ENCODE measurements around the gene LDHD.
A peak's percentile ranks its signal among the peaks of the same experiment; 100 is the strongest.
"Not testable (repeated sequence)": the region's sequence is repeated elsewhere in the genome, so short reads cannot be mapped to it uniquely, and the experiment has no call there.

The LDHD gene

DNA sequence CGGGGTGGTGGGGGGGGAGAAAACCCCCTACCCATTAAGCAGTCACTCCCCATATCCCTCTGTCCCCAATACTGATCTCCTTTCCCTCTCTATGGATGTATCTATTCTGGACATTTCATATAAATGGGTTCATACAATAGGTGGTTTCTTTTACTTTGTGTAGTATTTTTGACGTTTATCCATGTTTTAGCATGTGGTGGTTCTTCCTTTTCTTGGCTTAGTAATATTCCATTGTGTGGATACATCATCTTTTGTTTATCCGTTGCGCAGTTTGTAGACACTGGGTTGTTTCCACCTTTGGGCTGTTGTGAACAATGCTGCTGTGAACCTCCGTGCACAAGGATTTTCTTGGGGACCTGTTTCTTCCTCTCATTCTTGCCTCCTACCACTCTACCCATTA, 12.6 kb downstream of the LDHD start:
- DNase-seq, result no peak
- in situ Hi-C loops (cut with MboI; ENCODE audit: low pct_unique_long_range_greater_than_20kb, low sequenced_read_pairs), result no loop called here

- DNase-seq, result no peak
- in situ Hi-C loops (cut with MboI; ENCODE audit: low pct_unique_long_range_greater_than_20kb, low sequenced_read_pairs), result no loop called here
Observed at GRCh38 chr16:75102595-75102994, 14.0 kb downstream of the LDHD start.

DNA sequence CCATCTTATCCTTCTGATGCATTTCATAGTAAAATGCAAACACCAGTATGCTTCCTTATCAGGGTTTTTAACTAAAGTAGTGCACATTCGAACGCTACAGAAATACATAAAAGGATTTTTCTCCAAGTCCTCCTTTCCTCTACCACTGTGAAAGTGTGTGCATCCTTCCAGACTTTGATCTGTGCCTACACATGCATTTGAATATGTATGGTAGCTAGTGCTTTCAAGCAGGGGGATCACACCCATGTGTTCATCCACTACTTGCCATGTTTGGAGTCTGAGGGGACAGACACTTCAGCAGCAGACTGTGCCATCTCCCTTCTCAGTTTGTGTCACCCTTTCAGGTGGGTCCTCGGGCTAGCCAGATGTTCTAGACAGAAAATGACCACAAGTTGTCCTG, 14.9 kb downstream of the LDHD start:
- no peak for DNase-seq
- in situ Hi-C loops (cut with MboI; ENCODE audit: low pct_unique_long_range_greater_than_20kb, low sequenced_read_pairs), result no loop called here

- in situ Hi-C loops (cut with MboI; ENCODE audit: low pct_unique_long_range_greater_than_20kb, low sequenced_read_pairs), result no loop called here
Observed at GRCh38 chr16:75100603-75100990, 16.0 kb downstream of the LDHD start.

GRCh38 chr16:75099738-75100602, 16.6 kb downstream of the LDHD start:
- DNase-seq, result peak; percentile 86
- in situ Hi-C loops (cut with MboI; ENCODE audit: low pct_unique_long_range_greater_than_20kb, low sequenced_read_pairs), result no loop called here

More at GRCh38 chr16:75100603-75100990, 16.0 kb downstream of the LDHD start:
- no peak for DNase-seq

DNA sequence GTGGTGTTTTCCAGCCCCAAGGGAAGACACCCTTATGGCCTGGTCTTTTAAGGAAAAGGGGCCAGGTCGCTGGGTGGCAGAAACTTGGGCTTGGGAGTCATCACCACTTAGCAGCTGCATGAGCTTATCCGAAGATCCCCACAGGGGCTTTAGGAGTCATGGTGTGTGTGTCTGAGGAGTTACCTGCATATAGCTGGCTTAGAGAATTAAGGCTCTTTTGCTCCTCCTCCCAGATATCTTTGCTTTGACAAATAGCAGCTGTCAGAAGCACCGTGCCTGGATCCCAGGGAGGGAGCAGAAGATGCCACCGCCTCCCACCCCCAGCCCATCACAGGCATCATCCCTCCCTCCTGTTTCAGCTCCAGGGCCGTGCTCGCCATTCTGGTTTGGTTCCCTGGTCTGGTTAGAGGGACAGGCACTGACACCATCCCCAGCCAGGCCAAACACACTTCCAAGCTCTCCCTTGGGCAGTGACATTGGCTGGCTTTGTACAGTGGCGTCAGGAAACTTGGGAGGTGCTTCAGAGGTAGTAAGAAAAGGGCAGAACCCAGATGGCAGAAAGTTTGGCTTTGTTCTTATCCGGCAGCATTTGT, 17.4 kb downstream of the LDHD start:
- in situ Hi-C loops (cut with MboI; ENCODE audit: low pct_unique_long_range_greater_than_20kb, low sequenced_read_pairs), result no loop called here
- no peak for DNase-seq

DNA sequence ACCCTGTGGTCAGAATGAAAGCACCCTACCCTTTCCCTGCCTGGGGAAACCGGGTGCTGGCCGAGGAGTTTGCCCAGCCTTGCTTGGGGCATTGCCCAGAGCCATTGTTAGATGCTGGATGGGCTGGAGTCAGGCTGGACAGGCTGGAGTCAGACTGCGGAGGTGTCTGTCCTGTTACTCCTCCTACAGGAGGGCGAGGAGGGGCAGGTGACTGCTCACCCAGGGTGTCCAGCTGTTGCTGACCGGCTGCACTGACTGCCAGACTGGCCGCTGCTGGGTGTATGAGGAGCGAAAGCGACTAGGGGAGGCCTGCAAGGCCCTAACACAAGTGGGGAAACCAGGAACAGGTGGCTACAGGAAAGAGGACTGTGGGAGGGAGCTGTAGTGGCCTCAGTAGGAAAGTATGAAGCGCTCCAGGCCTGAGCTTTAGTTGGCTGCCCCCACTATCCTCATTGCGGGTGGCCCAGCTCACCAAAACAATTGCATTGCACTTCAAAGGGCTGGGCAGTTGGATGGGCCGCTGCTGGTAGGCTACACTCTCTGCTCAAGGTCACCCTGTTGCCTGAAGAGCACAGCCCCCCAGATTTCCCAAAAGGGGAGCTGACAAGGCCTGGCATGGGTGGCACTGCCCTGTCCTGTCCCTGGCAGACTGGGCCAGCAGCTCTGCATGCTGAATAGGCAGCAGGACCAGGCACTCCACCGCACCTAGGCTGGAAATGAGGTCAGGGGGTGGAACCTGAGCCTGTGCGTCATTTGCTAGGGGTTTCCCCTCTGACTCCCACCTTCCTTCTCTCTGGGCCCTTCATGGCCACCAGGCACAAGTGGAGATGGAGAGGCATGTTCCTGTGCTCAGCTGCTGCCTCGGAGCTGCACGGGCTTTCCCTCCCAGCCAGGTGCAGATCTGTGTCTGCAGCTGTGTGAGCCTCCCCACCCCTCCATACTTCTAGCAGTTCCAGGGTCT, 18.4 kb downstream of the LDHD start:
- in situ Hi-C loops (cut with MboI; ENCODE audit: low pct_unique_long_range_greater_than_20kb, low sequenced_read_pairs), result no loop called here
- no peak for DNase-seq

DNA sequence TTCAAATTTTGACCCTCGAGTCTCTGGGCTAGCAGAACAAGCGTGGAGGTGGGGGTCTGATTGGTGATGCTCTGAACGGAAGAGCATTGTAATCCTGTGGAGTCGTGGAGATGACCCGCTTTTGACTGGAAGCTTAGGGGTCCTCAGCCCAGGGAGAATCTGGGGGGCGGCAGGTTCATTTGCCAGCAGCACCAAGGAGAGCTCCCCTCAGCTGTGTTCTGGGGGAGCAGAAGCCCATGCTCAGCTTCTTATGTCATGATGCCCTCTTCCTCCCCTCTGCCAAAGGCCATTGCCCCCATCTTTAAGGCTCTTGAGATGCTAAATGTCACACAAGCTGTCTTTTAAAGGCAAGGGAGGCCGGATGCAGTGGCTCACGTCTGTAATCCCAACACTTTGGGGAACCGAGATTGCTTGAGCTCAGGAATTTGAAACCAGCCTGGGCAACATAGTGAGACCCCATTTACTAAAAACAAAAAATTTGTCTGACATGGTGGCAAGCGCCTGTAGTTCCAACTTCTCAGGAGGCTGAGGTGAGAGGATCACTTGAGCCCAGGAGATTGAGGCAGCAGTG, 19.3 kb downstream of the LDHD start:
- in situ Hi-C loops (cut with MboI; ENCODE audit: low pct_unique_long_range_greater_than_20kb, low sequenced_read_pairs), result no loop called here
- DNase-seq, result no peak

DNA sequence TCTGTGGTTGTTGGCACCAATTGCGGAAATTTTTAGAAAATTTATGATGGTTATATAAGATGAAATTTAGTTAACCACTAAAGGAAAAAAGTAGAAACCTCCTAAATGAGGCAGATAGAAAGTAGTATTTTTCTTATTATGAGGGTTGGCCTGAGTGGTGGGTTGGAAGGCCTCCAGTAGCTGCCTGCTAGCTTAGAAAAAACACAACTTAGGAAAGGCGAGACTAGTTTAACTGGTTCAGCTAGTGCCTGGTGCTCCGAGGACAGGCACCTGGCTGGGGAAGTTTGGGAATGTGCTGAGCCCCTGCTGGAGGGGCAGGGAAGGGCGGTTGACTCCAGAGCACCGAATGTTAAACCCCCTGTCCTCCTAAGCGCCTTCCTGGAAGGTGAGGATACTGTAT, 19.9 kb downstream of the LDHD start:
- in situ Hi-C loops (cut with MboI; ENCODE audit: low pct_unique_long_range_greater_than_20kb, low sequenced_read_pairs), result no loop called here
- no peak for DNase-seq

GRCh38 chr16:75095204-75095621, 21.4 kb downstream of the LDHD start:
- DNase-seq, result no peak
- in situ Hi-C loops (cut with MboI; ENCODE audit: low pct_unique_long_range_greater_than_20kb, low sequenced_read_pairs), result no loop called here

GRCh38 chr16:75093598-75094540, 22.7 kb downstream of the LDHD start:
- in situ Hi-C loops (cut with MboI; ENCODE audit: low pct_unique_long_range_greater_than_20kb, low sequenced_read_pairs), result no loop called here

GRCh38 chr16:75092777-75093176, 23.8 kb downstream of the LDHD start:
- no peak for DNase-seq
- in situ Hi-C loops (cut with MboI; ENCODE audit: low pct_unique_long_range_greater_than_20kb, low sequenced_read_pairs), result no loop called here

More at GRCh38 chr16:75093598-75094540, 22.7 kb downstream of the LDHD start:
- DNase-seq, result no peak

GRCh38 chr16:75091619-75092018, 25.0 kb downstream of the LDHD start:
- DNase-seq; in situ Hi-C loops (cut with MboI; ENCODE audit: low pct_unique_long_range_greater_than_20kb, low sequenced_read_pairs): not testable (repeated sequence)

DNA sequence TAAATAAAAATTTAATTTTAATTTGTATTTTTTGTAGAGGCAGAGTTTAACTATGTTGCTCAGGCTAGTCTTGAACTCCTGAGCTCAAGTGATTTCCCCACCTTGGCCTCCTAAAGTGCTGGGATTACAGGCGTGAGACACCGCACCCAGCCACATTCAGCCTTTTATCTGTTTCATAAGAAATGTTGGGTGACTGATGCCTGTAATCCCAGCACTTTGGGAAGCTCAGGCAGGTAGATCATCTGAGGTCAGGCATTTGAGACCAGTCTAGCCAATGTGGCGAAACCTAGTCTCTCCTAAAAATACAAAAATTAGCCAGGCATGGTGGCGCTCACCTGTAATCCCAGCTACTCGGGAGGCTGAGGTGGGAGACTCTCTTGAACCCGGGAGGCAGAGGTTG, 25.7 kb downstream of the LDHD start:
- in situ Hi-C loops (cut with MboI; ENCODE audit: low pct_unique_long_range_greater_than_20kb, low sequenced_read_pairs); DNase-seq: not testable (repeated sequence)

DNA sequence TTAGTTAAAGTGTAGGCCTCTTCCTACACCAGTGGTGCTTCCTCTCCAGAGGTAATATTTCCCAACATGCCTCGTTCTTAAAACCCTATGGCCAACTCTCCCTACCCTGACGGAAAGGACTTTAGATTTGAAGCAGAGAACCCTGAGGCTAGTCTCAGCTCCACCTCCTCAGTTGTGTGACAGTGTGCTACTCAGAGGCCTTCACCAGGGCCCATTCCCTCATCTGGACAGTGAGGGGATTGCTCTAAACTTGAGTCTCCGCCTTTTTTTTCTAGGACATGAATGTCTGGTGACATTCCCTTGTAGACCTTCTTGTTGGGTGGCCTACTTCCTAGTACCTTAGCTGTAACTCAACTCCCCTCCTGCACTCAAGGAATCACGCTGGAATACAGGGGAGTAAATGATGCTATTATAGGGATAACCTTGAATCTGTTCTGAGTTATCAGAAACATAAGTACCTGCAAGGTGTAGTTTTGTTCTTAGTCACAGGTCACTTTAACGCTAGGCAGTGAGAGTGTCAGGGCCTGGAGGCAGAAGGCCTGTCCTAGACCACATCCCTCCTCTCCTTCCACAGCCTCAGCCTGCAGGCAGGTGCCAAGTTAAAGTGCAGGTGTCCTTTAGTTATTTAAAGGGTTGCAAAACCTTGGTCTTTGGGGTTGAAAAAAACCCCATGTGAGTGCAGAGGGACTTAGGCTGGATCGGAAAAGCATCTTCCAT, 26.9 kb downstream of the LDHD start:
- no peak for DNase-seq
- in situ Hi-C loops (cut with MboI; ENCODE audit: low pct_unique_long_range_greater_than_20kb, low sequenced_read_pairs), result no loop called here

DNA sequence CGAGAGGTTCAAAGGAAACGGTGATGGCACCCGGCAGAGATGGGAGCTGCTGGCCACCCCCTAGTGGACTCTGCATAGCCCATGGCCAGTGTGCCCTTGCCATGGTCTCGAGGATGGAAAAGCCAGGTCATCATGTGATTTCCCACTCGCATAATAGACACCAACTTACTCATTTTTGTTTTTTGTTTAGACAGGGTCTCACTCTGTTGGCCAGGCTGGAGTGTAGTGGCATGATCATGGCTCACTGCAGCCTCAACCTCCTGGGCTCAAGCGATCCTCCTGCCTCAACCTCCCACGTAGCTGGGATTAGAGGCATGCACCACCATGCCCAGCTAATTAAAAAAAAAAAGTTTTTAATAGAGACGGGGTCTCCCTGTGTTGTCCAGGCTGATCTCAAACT, 27.6 kb downstream of the LDHD start:
- DNase-seq, result no peak
- in situ Hi-C loops (cut with MboI; ENCODE audit: low pct_unique_long_range_greater_than_20kb, low sequenced_read_pairs), result no loop called here

- in situ Hi-C loops (cut with MboI; ENCODE audit: low pct_unique_long_range_greater_than_20kb, low sequenced_read_pairs), result no loop called here
- no peak for DNase-seq
Observed at GRCh38 chr16:75088216-75088615, 28.4 kb downstream of the LDHD start.

Measured in KBM-7 (cell line).